Stimulated activated CD8-positive, alpha-beta memory T cell treated with anti-CD3 and anti-CD28 coated beads, Interleukin-12 subunit alpha, Interleukin-12 subunit beta, amount 100 ng/mL, for 1 hour (primary cell): ENCODE measurements around the gene STAT5A.
"Not testable (repeated sequence)": the region's sequence is repeated elsewhere in the genome, so short reads cannot be mapped to it uniquely, and the experiment has no call there.

Experiments used
- DNase-seq: peaks from one replicate; pipeline ENCODE4 v3.0.0-alpha.2; 2020; ENCODE audit warnings: low read depth

The STAT5A gene

GRCh38 chr17:42285346-42286050, 2.8 kb upstream of the STAT5A start:
- DNase-seq = no peak

GRCh38 chr17:42286411-42287221, 1.7 kb upstream of the STAT5A start:
- no peak for DNase-seq

- no peak for DNase-seq
These were observed 857 bp upstream of the STAT5A start for GRCh38 chr17:42287305-42287976.

- peak; percentile 19 for DNase-seq
These were observed 709 bp downstream of the STAT5A start for GRCh38 chr17:42288803-42289610.

- DNase-seq = peak; percentile 25
These were observed 1.4 kb downstream of the STAT5A start for GRCh38 chr17:42289611-42290181.

GRCh38 chr17:42290577-42290976, 2.3 kb downstream of the STAT5A start:
- DNase-seq = no peak

GRCh38 chr17:42291129-42291528, 2.8 kb downstream of the STAT5A start:
- DNase-seq = no peak

- no peak for DNase-seq
These were observed 6.4 kb downstream of the STAT5A start for GRCh38 chr17:42294469-42295398.

GRCh38 chr17:42296012-42296411, 7.7 kb downstream of the STAT5A start:
- DNase-seq = no peak

GRCh38 chr17:42297775-42298174, 9.5 kb downstream of the STAT5A start:
- not testable (repeated sequence) for DNase-seq

GRCh38 chr17:42299361-42299760, 11.1 kb downstream of the STAT5A start:
- not testable (repeated sequence) for DNase-seq

GRCh38 chr17:42299913-42300312, 11.6 kb downstream of the STAT5A start:
- not testable (repeated sequence) for DNase-seq

- DNase-seq = no peak
These were observed 12.7 kb downstream of the STAT5A start for GRCh38 chr17:42301022-42301421.

- no peak for DNase-seq
These were observed 15.4 kb downstream of the STAT5A start for GRCh38 chr17:42303694-42304093.

GRCh38 chr17:42304187-42305030, 16.1 kb downstream of the STAT5A start:
- DNase-seq = no peak

- DNase-seq = not testable (repeated sequence)
These were observed 16.7 kb downstream of the STAT5A start for GRCh38 chr17:42305031-42305330.

GRCh38 chr17:42305543-42306384, 17.5 kb downstream of the STAT5A start:
- DNase-seq = no peak

GRCh38 chr17:42306385-42306667, 18.0 kb downstream of the STAT5A start:
- no peak for DNase-seq

- no peak for DNase-seq
These were observed 19.1 kb downstream of the STAT5A start for GRCh38 chr17:42307362-42307927.
